Upper lobe of left lung (tissue), 6 donors: ENCODE measurements around the gene CBFA2T3. TPM values are rescaled to one million over a fixed set of nuclear protein-coding genes. Genes with fewer than 3 reads are reported as not detected.
A peak's percentile ranks its signal among the peaks of the same experiment; 100 is the strongest.

Source experiments
- ATAC-seq, 2 donors: fragments of 200-7000 bp; cut with Tn5 transposase; one replicate each; pipeline ENCODE4 v1.9.1; 2022; ENCODE audit warnings: mild to moderate bottlenecking in 2 of 2, moderate library complexity in 2 of 2; ENCODE audit not compliant: low FRiP score in 2 of 2
- DNase-seq, 2 donors: peaks; one replicate each; pipeline ENCODE4 v3.0.0-alpha.2; 2019 to 2020
- H3K27ac ChIP-seq, 4 donors: fragments of 200-600 bp; sonication (generic); one replicate each; pipeline ENCODE4 v1.5.1; 2016 to 2019
- H3K27me3 ChIP-seq, 4 donors: fragments of 200-600 bp; sonication (generic); one replicate each; pipeline ENCODE4 v1.5.1; 2017 to 2019
- H3K36me3 ChIP-seq, 4 donors: fragments of 200-600 bp; sonication (generic); one replicate each; pipeline ENCODE4 v1.5.1; 2016 to 2019
- H3K4me1 ChIP-seq, 4 donors: fragments of 200-600 bp; sonication (generic); one replicate each; pipeline ENCODE4 v1.5.1; 2018 to 2019
- H3K4me3 ChIP-seq, 4 donors: fragments of 200-600 bp; sonication (generic); one replicate each; pipeline ENCODE4 v1.5.1; 2017 to 2019; ENCODE audit warnings: mild to moderate bottlenecking in 2 of 4, moderate library complexity in 1 of 4
- H3K9me3 ChIP-seq, 4 donors: fragments of 200-600 bp; sonication (generic); one replicate each; pipeline ENCODE4 v1.5.1; 2018 to 2019
- CTCF ChIP-seq, 6 experiments: fragments of 450-650 bp in 4 of 6; fragments of 200-600 bp in 2 of 6; sonication (generic) in 2 of 6; IDR thresholded peaks; one replicate each; pipeline ENCODE4 v1.5.1; 2016 to 2019; ENCODE audit warnings: antibody characterized with exemption in 6 of 6
- EP300 ChIP-seq, 4 donors: sonication (generic); formaldehyde crosslinking; IDR thresholded peaks; one replicate each; pipeline ENCODE4 v1.5.1; 2017; ENCODE audit warnings: antibody characterized with exemption in 4 of 4, control low read depth in 2 of 4
- POLR2A ChIP-seq, 4 donors: fragments of 450-650 bp; IDR thresholded peaks; one replicate each; pipeline ENCODE4 v1.5.1; 2016 to 2017; ENCODE audit warnings: antibody characterized with exemption in 4 of 4, mild to moderate bottlenecking in 2 of 4
- POLR2AphosphoS5 ChIP-seq, 2 donors: sonication (generic); formaldehyde crosslinking; IDR thresholded peaks; one replicate each; pipeline ENCODE4 v1.5.1; 2017; ENCODE audit warnings: antibody characterized with exemption in 2 of 2
- WGBS, 2 donors: methylation state at CpG; one replicate each; pipeline ENCODE4 v1.1.5; 2017 to 2018; 5-methylcytosine and 5-hydroxymethylcytosine counted together
- total RNA-seq, 6 donors: library from RNA; depleted of rRNA in 4 of 6; stranded (reverse); fragments of >200 nt in 4 of 6; gene quantifications; one replicate each; pipeline versions ENCODE4 v1.1.0 to v1.2.1, GENCODE V29; 2016 to 2021
- donor health status: DM: no; HTN: no; CAD: no; lungs with moderate emphysema.
- donor health status: DM: no; HTN: yes; CAD: no; lungs with severe emphysema.

Gene CBFA2T3
- total RNA-seq, 6 donors from 2014 or later: 2.7 to 33.5 (median 15.2) TPM

GRCh38 chr16:88884569-88885271 is 92.3 kb downstream of the CBFA2T3 start:
- Histone ChIP-seq H3K27me3 (no peaks in the 10 kb centered on the region), H3K27ac (no peak overlapping the region), H3K4me1 (peaks cover 3 to 25% (median 9%) of the 10 kb centered on the region in 4 donors), H3K4me3 (no peak overlapping the region), H3K36me3 (peaks cover 0 to 62% (median 27%) of the 10 kb centered on the region in 4 donors), H3K9me3 (no peaks in the 10 kb centered on the region)
- DNase-seq (no peak), ATAC-seq (no peak)
- TF ChIP-seq EP300 (IDR thresholded peaks at IDR 0.05) (no peak), CTCF (IDR thresholded peaks at IDR 0.05) (no peak), POLR2AphosphoS5 (IDR thresholded peaks at IDR 0.05) (no peak), POLR2A (IDR thresholded peaks at IDR 0.05) (no peak)
- WGBS, 2 donors: 94 to 96% methylated on average over 25 to 35 of the region's 39 CpGs

DNA sequence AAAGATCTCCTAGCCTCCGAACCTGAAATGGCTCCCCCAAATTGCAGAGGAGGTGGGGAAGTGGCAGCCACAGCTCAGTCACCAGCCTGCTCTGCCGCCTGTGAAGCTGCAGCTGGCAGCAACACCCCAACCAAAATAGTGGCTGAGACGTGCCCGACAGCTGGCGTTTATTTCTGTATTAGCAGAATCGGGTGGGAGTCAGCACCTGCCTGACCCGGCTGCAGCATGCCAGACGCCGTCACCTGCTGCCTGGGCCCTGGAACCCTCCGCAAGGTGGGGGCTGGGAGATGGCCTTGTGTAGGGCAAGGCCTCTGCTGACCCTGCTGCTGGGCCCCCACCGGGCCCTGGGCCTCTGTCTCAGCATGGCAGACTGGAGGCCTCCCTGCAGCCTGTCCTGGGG is 93.1 kb downstream of the CBFA2T3 start:
- H3K36me3 ChIP-seq: peaks cover 0 to 67% (median 29%) of the 10 kb centered on the region in 4 donors
- 89 to 94% methylated on average over 9 to 11 of the region's 11 CpGs for WGBS, 2 donors
- H3K4me3 ChIP-seq: no peak overlapping the region
- H3K4me1 ChIP-seq: peaks cover 3 to 25% (median 9%) of the 10 kb centered on the region in 4 donors
- H3K27me3 ChIP-seq: no peaks in the 10 kb centered on the region
- no peak for TF ChIP-seq CTCF (IDR thresholded peaks at IDR 0.05)
- no peak for TF ChIP-seq POLR2AphosphoS5 (IDR thresholded peaks at IDR 0.05)
- TF ChIP-seq EP300 (IDR thresholded peaks at IDR 0.05): no peak
- no peak for TF ChIP-seq POLR2A (IDR thresholded peaks at IDR 0.05)
- no peaks in the 10 kb centered on the region for H3K9me3 ChIP-seq
- DNase-seq: peak in 1 of 2 donors; percentile 74
- ATAC-seq: no peak
- no peak overlapping the region for H3K27ac ChIP-seq

GRCh38 chr16:88883117-88883895 is 93.7 kb downstream of the CBFA2T3 start:
- Histone ChIP-seq H3K9me3 (no peaks in the 10 kb centered on the region), H3K27ac (no peak overlapping the region), H3K4me1 (peaks cover 3 to 25% (median 9%) of the 10 kb centered on the region in 4 donors), H3K36me3 (peaks cover 0 to 71% (median 30%) of the 10 kb centered on the region in 4 donors), H3K27me3 (no peaks in the 10 kb centered on the region), H3K4me3 (no peak overlapping the region)
- DNase-seq (peak in 1 of 2 donors; percentile 69), ATAC-seq (no peak)
- TF ChIP-seq EP300 (IDR thresholded peaks at IDR 0.05) (no peak), CTCF (IDR thresholded peaks at IDR 0.05) (no peak)
- WGBS, 2 donors: 96 to 97% methylated on average over 45 to 49 of the region's 49 CpGs

GRCh38 chr16:88882358-88883030 is 94.5 kb downstream of the CBFA2T3 start:
- Histone ChIP-seq H3K4me1 (peaks cover 3 to 25% (median 7%) of the 10 kb centered on the region in 4 donors), H3K4me3 (no peak overlapping the region), H3K9me3 (no peaks in the 10 kb centered on the region), H3K27me3 (no peaks in the 10 kb centered on the region), H3K36me3 (peaks cover 0 to 78% (median 30%) of the 10 kb centered on the region in 4 donors), H3K27ac (no peak overlapping the region)
- 83% methylated on average over 17 to 20 of the region's 26 CpGs for WGBS, 2 donors
- DNase-seq (peak in 1 of 2 donors; percentile 84), ATAC-seq (no peak)
- no peak for TF ChIP-seq POLR2AphosphoS5 (IDR thresholded peaks at IDR 0.05)
- TF ChIP-seq POLR2A (IDR thresholded peaks at IDR 0.05): no peak
- TF ChIP-seq CTCF (IDR thresholded peaks at IDR 0.05): no peak
- TF ChIP-seq EP300 (IDR thresholded peaks at IDR 0.05): no peak
